Lung (tissue), 12 donors: Measurements from ENCODE around the gene NTRK2. TPM values are rescaled to one million over a fixed set of nuclear protein-coding genes. Genes with fewer than 3 reads are reported as not detected.

Experiments
- ATAC-seq: fragments of 200-7000 bp; cut with Tn5 transposase; one replicate; pipeline ENCODE4 v1.9.1; 2020; ENCODE audit warnings: moderate number of reproducible peaks; ENCODE audit not compliant: insufficient read depth, low FRiP score
- DNase-seq, 3 donors: peaks; one replicate each; pipeline ENCODE4 v3.0.0-alpha.2; 2013 to 2017
- H3K27ac ChIP-seq, 2 donors: one replicate each; pipeline ENCODE4 v1.5.1; 2013; ENCODE audit warnings: mild to moderate bottlenecking in 2 of 2, moderate library complexity in 2 of 2, control low read depth in 1 of 2, inconsistent platforms in 1 of 2, low read depth in 1 of 2, low read length in 1 of 2
- H3K27me3 ChIP-seq, 3 donors: one replicate each; pipeline ENCODE4 v1.5.1; 2013; ENCODE audit warnings: low read length in 2 of 3; ENCODE audit not compliant: control insufficient read depth in 3 of 3, insufficient read depth in 3 of 3
- H3K36me3 ChIP-seq, 4 donors: one replicate each; pipeline ENCODE4 v1.5.1; 2013; ENCODE audit warnings: low read length in 4 of 4, mild to moderate bottlenecking in 1 of 4, moderate library complexity in 1 of 4; ENCODE audit not compliant: control insufficient read depth in 4 of 4, insufficient read depth in 4 of 4
- H3K4me1 ChIP-seq, 5 donors: one replicate each; pipeline ENCODE4 v1.5.1; 2013; ENCODE audit warnings: low read length in 5 of 5, mild to moderate bottlenecking in 2 of 5, moderate library complexity in 1 of 5; ENCODE audit not compliant: control insufficient read depth in 5 of 5, insufficient read depth in 5 of 5
- H3K4me3 ChIP-seq: one replicate; pipeline ENCODE4 v1.5.1; 2013; ENCODE audit warnings: mild to moderate bottlenecking, control low read depth, moderate library complexity
- H3K9ac ChIP-seq, 2 donors: one replicate each; pipeline ENCODE4 v1.5.1; 2013; ENCODE audit warnings: low read length in 2 of 2, control low read depth in 1 of 2; ENCODE audit not compliant: insufficient read depth in 1 of 2
- H3K9me3 ChIP-seq, 4 donors: one replicate each; pipeline ENCODE4 v1.5.1; 2013; ENCODE audit warnings: low read length in 3 of 4, mild to moderate bottlenecking in 1 of 4, moderate library complexity in 1 of 4; ENCODE audit not compliant: control insufficient read depth in 4 of 4, insufficient read depth in 3 of 4
- CTCF ChIP-seq: IDR thresholded peaks from 2 replicates; pipeline ENCODE4 v1.5.1; 2012; ENCODE audit warnings: mild to moderate bottlenecking; ENCODE audit errors: control extremely low read depth, extremely low read depth
- WGBS, 2 donors: extraction: QIAGEN DNeasy Blood & Tissue Kit; methylation state at CpG; one replicate each; pipeline ENCODE4 v1.1.7; 2013; 5-methylcytosine and 5-hydroxymethylcytosine counted together
- polyA plus RNA-seq, 2 donors: library from polyadenylated mRNA; stranded (reverse); fragments of 200-250 nt; gene quantifications; one replicate each; pipeline ENCODE4 v1.2.1, GENCODE V29; 2013
- total RNA-seq, 2 donors: library from RNA; depleted of rRNA in 1 of 2; stranded (reverse); fragments of >200 nt in 1 of 2; gene quantifications; one replicate each; pipeline ENCODE4 v1.2.1, GENCODE V29; 2014 to 2021
- donor health status: control.
- donor health status: control.
- donor health status: Bipolar disorder and iron deficiency.
- donor health status: healthy.
- donor health status: DM: yes; HTN: yes; CAD: no.

Gene NTRK2
- total and polyA plus RNA-seq, 4 donors, result 0.33 to 14.4 (median 3.3) TPM

GRCh38 chr9:84736081-84736480, 66.6 kb downstream of the NTRK2 start:
- Histone ChIP-seq H3K27me3 (peaks cover 0 to 4% (median 0%) of the 10 kb centered on the region in 3 donors), H3K27ac (no peak overlapping the region), H3K36me3 (no peaks in the 10 kb centered on the region), H3K9ac (no peak overlapping the region), H3K9me3 (peaks cover 0 to 2% (median 0%) of the 10 kb centered on the region in 4 donors), H3K4me1 (no peaks in the 10 kb centered on the region), H3K4me3 (no peak overlapping the region)
- DNase-seq (no peak), ATAC-seq (no peak)
- TF ChIP-seq CTCF, result no peak
- 87 to 88% methylated on average over 10 of the region's 10 CpGs for WGBS, 2 donors

- no peak for TF ChIP-seq CTCF
- DNase-seq, result no peak
- no peak for ATAC-seq
- no peaks in the 10 kb centered on the region for H3K36me3 ChIP-seq
- no peak overlapping the region for H3K27ac ChIP-seq
- H3K4me3 ChIP-seq, result no peak overlapping the region
- peaks cover 0 to 4% (median 0%) of the 10 kb centered on the region in 3 donors for H3K27me3 ChIP-seq
- H3K9ac ChIP-seq, result no peak overlapping the region
- no peaks in the 10 kb centered on the region for H3K4me1 ChIP-seq
- 60 to 71% methylated on average over 1 of the region's 1 CpG for WGBS, 2 donors
- peaks cover 0 to 2% (median 0%) of the 10 kb centered on the region in 4 donors for H3K9me3 ChIP-seq
Measured at GRCh38 chr9:84736536-84736935, 67.0 kb downstream of the NTRK2 start.

GRCh38 chr9:84738353-84738752, 68.8 kb downstream of the NTRK2 start:
- no peak overlapping the region for H3K4me3 ChIP-seq
- no peak for DNase-seq
- no peak for ATAC-seq
- peaks cover 0 to 2% (median 0%) of the 10 kb centered on the region in 4 donors for H3K9me3 ChIP-seq
- H3K36me3 ChIP-seq, result no peaks in the 10 kb centered on the region
- WGBS, 2 donors, result 61 to 75% methylated on average over 1 of the region's 1 CpG
- TF ChIP-seq CTCF, result no peak
- H3K27ac ChIP-seq, result no peak overlapping the region
- H3K9ac ChIP-seq, result no peak overlapping the region
- H3K4me1 ChIP-seq, result no peaks in the 10 kb centered on the region
- peaks cover 0 to 4% (median 0%) of the 10 kb centered on the region in 3 donors for H3K27me3 ChIP-seq

- ATAC-seq, result no peak
Measured at GRCh38 chr9:84742261-84742660, 72.7 kb downstream of the NTRK2 start.

More at GRCh38 chr9:84742261-84742660, 72.7 kb downstream of the NTRK2 start:
- H3K9me3 ChIP-seq, result peaks cover 0 to 2% (median 0%) of the 10 kb centered on the region in 4 donors
- DNase-seq, result no peak
- H3K9ac ChIP-seq, result no peak overlapping the region
- H3K36me3 ChIP-seq, result no peaks in the 10 kb centered on the region
- no peak for TF ChIP-seq CTCF
- 95 to 96% methylated on average over 4 of the region's 4 CpGs for WGBS, 2 donors
- H3K4me3 ChIP-seq, result no peak overlapping the region
- H3K27me3 ChIP-seq, result peaks cover 0 to 14% (median 2%) of the 10 kb centered on the region in 3 donors
- H3K27ac ChIP-seq, result no peak overlapping the region
- no peaks in the 10 kb centered on the region for H3K4me1 ChIP-seq
